ENCODE measurements around the gene PDXP.

PDXP gene

DNA sequence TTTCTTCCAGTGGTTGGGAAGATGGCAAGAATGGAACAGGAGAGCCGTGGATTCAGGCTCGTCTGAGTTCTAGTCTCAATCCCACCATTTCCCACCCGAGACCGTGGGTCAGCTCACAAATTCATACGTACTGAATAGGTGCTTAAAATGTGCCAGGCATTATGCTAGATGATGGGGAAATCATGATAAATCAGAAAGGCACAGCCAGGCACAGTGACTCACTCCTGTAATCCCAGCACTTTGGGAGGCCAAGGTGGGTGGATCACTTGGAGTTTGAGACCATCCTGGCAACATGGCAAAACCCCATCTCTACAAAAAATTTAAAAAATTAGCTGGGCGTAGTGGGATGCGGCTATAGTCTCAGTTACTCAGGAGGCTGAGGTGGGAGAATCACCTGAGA lies 45.4 kb downstream of the PDXP start:
- no peak for DNase-seq

DNA sequence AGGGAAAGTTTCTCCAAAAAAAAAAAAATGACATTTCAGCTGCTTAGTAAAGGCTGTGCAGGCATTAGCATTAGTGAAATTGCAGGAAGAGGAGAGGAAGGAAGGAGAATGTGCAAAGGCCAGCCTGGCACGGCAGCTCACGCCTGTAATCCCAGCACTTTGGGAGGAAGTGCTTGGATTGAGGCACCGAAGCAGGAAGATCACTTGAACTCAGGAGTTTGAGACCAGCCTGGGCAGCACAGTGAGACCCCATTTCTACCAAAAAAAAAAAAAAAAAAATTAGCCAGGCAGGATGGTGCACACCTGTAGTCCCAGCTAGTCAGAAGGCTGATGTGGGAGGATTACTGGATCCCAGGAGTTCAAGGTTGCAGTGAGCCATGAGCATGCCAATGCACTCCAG lies 46.1 kb downstream of the PDXP start:
- DNase-seq: no peak

DNA sequence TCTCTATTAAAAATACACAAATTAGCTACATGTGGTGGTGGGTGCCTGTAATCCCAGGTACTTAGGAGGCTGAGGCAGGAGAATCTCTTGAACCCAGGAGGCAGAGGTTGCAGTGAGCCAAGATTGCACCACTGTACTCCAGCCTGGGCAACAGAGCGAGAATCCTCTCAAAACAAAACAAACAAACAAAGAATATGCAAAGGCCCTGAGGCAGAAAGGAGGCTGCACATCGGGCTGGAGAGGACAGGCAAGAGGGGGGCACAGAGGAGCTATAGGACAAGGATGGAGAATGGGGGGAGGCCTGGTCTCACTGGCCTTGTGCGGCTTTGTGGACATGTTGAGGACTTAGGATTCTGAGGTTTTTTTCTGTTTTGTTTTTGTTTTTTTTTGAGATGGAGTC lies 46.7 kb downstream of the PDXP start:
- no peak for DNase-seq

- no peak for DNase-seq
These were observed 50.3 kb downstream of the PDXP start for GRCh38 chr22:37708580-37709444.

DNA sequence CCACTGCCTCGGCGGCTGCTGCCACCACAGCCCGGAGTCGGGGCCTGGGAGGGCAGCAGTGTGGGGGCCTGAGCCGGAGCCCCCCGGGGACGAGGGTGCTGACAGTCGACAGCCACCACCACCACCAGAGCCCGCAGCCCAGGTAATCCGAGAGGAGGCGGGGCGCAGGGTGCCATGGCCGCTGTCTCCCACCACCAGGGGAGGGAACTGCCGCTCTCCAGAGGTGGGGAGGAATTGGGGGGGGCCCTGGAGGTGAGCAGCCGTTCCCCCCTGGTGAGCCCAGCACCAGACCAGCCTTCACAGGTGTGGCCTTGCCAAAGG lies 50.9 kb downstream of the PDXP start:
- DNase-seq: no peak

DNA sequence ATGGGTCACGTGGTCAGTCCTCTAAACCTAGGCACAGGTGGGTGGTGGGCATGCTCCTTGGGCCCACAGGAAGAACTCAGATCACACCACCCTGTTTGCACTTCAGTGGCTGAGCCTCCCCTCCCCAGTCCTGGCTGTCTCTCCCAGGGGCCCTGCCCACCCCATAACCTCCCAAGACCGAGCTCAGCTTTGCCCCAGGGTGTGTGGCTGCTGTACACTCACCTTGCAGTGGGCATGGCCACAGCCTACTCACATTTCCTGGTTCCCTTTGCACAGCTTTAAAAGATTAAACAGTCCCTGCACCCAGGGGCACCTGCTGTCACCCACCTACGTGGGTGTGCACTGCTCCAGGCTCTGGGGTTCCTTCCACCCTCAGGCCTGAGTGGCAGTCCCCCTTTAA lies 52.2 kb downstream of the PDXP start:
- no peak for DNase-seq

GRCh38 chr22:37711490-37711889 lies 53.0 kb downstream of the PDXP start:
- DNase-seq: no peak

- no peak for DNase-seq
These were observed 55.2 kb downstream of the PDXP start for GRCh38 chr22:37713761-37714160.

DNA sequence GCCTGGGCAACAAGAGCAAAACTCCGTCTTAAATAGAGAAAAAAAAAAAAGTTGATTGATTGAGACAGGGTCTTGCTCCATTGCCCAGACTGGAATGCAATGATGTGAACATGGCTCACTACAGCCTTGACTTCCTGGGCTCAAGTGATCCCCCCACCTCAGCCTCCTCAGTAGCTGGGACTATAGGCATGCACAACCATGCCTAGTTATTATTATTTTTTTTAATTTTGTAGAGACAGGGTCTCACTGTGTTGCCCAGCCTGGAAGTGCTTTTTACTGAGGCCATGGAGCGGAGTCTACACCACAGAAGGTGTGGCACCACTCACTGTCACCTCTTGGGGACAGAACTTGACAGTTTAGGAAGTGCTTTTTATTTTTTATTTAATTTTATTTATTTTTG lies 56.1 kb downstream of the PDXP start:
- DNase-seq: no peak

GRCh38 chr22:37715760-37716159 lies 57.2 kb downstream of the PDXP start:
- DNase-seq: no peak

All from CD4-positive, alpha-beta T cell treated with Interleukin-17A for 1 hour (primary cell).